GM18505 (cell line): ENCODE data around the gene ABCA6.
"Not testable (repeated sequence)": the region's sequence is repeated elsewhere in the genome, so short reads cannot be mapped to it uniquely, and the experiment has no call there.

ENCODE experiments used
- ATAC-seq: cut with Tn5 transposase; IDR thresholded peaks from one replicate; pipeline ENCODE4 v1.9.1; 2021; ENCODE audit not compliant: unreplicated experiment
- POLR2A ChIP-seq: IDR thresholded peaks from 4 replicates; pipeline ENCODE4 v1.6.1; 2011; ENCODE audit warnings: borderline replicate concordance; ENCODE audit not compliant: insufficient read depth, insufficient read length; ENCODE audit errors: extremely low read depth

Gene ABCA6, protein sequence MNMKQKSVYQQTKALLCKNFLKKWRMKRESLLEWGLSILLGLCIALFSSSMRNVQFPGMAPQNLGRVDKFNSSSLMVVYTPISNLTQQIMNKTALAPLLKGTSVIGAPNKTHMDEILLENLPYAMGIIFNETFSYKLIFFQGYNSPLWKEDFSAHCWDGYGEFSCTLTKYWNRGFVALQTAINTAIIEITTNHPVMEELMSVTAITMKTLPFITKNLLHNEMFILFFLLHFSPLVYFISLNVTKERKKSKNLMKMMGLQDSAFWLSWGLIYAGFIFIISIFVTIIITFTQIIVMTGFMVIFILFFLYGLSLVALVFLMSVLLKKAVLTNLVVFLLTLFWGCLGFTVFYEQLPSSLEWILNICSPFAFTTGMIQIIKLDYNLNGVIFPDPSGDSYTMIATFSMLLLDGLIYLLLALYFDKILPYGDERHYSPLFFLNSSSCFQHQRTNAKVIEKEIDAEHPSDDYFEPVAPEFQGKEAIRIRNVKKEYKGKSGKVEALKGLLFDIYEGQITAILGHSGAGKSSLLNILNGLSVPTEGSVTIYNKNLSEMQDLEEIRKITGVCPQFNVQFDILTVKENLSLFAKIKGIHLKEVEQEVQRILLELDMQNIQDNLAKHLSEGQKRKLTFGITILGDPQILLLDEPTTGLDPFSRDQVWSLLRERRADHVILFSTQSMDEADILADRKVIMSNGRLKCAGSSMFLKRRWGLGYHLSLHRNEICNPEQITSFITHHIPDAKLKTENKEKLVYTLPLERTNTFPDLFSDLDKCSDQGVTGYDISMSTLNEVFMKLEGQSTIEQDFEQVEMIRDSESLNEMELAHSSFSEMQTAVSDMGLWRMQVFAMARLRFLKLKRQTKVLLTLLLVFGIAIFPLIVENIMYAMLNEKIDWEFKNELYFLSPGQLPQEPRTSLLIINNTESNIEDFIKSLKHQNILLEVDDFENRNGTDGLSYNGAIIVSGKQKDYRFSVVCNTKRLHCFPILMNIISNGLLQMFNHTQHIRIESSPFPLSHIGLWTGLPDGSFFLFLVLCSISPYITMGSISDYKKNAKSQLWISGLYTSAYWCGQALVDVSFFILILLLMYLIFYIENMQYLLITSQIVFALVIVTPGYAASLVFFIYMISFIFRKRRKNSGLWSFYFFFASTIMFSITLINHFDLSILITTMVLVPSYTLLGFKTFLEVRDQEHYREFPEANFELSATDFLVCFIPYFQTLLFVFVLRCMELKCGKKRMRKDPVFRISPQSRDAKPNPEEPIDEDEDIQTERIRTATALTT (N-terminal part only)

GRCh38 chr17:69141431-69142174 is at the start of gene ABCA6:
Gene ABCA6, minus strand, starts transcription at chr17:69141895. Its CDS starts 1,192 bp downstream, at chr17:69140703.
- ATAC-seq = no peak
- TF ChIP-seq POLR2A = no peak

DNA sequence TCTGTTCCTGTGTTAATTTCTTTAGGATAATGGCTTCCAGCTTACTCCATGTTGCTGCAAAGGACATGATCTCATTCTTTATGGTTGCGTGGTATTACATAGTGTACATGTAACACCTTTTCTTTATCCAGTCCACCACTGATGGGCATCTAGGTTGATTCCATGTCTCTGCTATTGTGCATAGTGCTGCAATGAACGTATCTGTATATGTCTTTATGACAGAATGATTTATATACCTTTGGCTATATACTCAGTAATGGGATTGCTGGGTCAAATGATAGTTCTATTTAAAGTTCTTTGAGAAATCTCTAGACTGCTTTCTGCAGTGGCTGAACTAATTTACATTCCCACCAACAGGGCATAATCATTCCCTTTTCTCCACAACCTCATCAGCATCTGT is 47.1 kb upstream of the ABCA6 start:
- no peak for TF ChIP-seq POLR2A
- no peak for ATAC-seq

- no peak for TF ChIP-seq POLR2A
- no peak for ATAC-seq
Observed at GRCh38 chr17:69188064-69188463, 46.4 kb upstream of the ABCA6 start.

DNA sequence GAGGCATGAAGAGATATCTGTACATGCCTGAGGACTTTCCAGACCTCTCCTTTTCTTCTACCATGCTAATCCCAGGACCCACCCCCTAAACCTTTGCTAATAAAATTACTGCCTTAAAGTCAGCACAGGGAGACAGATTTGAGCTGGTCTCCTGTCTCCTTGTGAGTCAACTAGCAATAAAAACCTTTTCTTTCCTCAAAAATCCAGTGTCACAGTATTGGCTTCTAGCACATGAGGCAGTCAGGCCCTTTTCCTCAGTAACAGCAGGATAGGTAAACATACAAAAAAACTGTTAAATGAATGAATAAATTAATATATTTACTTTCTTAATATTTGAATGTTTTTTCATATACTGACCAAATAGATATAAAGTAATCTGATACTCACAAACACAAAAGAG is 45.6 kb upstream of the ABCA6 start:
- TF ChIP-seq POLR2A = no peak
- ATAC-seq = no peak

GRCh38 chr17:69179227-69179952 is 37.7 kb upstream of the ABCA6 start:
- no peak for ATAC-seq
- TF ChIP-seq POLR2A = no peak

GRCh38 chr17:69176457-69176795 is 34.7 kb upstream of the ABCA6 start:
- ATAC-seq = no peak
- TF ChIP-seq POLR2A = no peak

DNA sequence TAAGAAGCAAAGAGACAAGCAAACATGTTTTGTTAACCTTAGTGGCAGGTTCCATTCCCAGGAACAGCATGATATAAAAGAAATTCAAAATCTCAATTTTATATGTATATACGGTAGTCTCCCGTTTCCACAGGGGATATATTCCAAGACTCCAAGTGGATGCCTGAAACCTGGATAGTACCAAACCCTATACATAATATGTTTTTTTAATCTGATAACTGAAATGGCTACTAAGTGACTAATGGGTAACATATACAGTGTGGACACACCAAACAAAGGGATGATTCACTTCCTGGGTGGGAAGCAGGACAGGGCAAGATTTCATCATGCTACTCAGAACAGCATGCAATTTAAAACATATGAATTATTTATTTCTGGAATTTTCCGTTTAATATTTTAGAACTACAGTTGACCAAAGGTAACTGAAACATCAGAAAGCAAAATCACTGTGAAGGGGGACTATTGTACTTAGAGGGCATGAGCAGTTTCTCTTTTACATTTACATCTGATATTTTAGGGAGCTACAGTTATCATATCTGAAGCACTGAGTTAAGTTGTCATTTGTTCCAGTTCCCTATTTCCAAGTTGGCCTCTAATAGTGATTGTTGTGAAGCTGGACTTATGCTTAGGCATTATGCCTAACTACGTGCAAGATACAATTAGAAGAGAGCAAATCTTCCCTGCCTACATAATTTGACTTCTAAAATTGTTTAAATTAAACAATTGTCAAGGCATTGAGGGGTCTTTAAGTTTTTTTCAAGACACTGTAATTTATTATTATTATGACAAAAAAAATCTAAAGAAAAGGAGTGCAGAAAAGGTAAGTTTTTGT is 34.1 kb upstream of the ABCA6 start:
- TF ChIP-seq POLR2A = no peak
- ATAC-seq = no peak

DNA sequence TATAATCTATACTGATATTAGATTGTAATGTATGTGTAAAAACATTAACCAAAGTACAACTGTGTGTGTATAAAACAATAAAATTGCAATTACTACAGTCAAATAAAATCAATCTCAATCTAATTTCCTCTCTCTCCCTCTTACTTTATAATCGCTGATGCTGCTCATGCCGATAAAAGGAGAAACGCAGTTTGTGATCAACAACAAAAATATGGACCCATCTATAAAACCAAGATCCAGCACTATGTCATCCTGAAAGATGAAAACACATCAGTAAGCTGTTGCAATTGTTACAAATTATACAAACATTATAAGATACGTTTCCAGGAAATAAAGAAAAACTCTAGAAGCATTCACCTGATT is 33.5 kb upstream of the ABCA6 start:
- TF ChIP-seq POLR2A = no peak
- no peak for ATAC-seq

GRCh38 chr17:69173118-69173517 is 31.4 kb upstream of the ABCA6 start:
- no peak for TF ChIP-seq POLR2A
- no peak for ATAC-seq

DNA sequence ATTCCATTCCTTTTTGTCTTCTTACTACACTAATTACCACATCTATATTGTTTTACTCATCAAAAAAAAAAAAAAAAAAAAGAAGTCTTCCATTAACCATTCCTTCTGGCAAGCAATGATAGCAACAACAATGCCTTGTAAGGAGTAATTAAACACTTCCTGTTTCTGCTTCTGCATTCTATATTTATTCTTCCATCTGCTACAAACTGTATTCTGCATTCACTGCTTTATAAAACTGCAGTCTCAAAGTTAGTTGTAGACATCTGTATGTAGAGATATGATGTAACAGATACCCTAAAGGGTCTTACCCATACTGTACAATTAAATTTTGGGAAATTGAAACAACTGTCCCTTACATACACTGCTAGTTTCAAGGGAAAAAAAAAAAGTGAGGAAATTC is 28.7 kb upstream of the ABCA6 start:
- TF ChIP-seq POLR2A = no peak
- no peak for ATAC-seq

- ATAC-seq = not testable (repeated sequence)
Observed at GRCh38 chr17:69168642-69169041, 26.9 kb upstream of the ABCA6 start.

DNA sequence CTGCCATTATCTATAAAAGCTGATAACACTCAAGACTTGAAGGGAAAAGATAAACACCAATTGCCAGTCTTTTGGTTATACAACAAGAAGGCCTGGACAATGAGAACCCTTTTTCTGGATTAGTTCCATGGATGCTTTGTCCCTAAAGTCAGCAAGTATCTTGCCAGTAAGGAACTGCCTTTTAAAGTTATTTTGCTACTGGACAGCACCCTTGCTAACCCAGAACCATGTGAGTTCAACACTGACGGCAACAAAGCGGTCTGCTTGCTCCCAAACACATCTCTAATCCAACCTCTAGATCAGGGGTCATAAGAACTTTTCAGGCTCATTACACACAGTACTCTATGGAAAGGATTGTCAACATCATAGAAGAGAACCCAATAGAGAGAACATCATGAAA is 25.3 kb upstream of the ABCA6 start:
- no peak for TF ChIP-seq POLR2A
- no peak for ATAC-seq

- ATAC-seq = no peak
- TF ChIP-seq POLR2A = no peak
Observed at GRCh38 chr17:69164206-69164605, 22.5 kb upstream of the ABCA6 start.
